Breast epithelium (tissue), 4 donors: ENCODE data around the gene OTOF. TPM values are rescaled to one million over a fixed set of nuclear protein-coding genes. Genes with fewer than 3 reads are reported as not detected.
"Not testable (repeated sequence)": the region's sequence is repeated elsewhere in the genome, so short reads cannot be mapped to it uniquely, and the experiment has no call there.

Source experiments
- DNase-seq, 2 donors: peaks; one replicate each; pipeline ENCODE4 v3.0.0-alpha.2; 2019; ENCODE audit warnings: low spot score in 2 of 2
- H3K27ac ChIP-seq, 2 donors: fragments of 200-600 bp; sonication (generic) in 1 of 2; one replicate each; pipeline ENCODE4 v1.5.1; 2016 to 2019; ENCODE audit warnings: mild to moderate bottlenecking in 1 of 2
- H3K27me3 ChIP-seq, 2 donors: fragments of 200-600 bp; sonication (generic) in 1 of 2; one replicate each; pipeline versions ENCODE4 v1.5.1 to v1.6.0; 2017 to 2019; ENCODE audit warnings: control low read depth in 1 of 2, mild to moderate bottlenecking in 1 of 2
- H3K36me3 ChIP-seq: fragments of 200-600 bp; one replicate; pipeline ENCODE4 v1.5.1; 2019
- H3K4me1 ChIP-seq, 2 donors: fragments of 200-600 bp; sonication (generic); one replicate each; pipeline ENCODE4 v1.5.1; 2016 to 2019; ENCODE audit warnings: control low read depth in 1 of 2
- H3K4me3 ChIP-seq, 3 donors: fragments of 200-600 bp; sonication (generic); 1 replicate in 2 of 3; 2 replicates in 1 of 3; pipeline ENCODE4 v1.5.1; 2016 to 2019; ENCODE audit warnings: mild to moderate bottlenecking in 3 of 3, moderate library complexity in 2 of 3
- H3K9me3 ChIP-seq, 2 donors: fragments of 200-600 bp; sonication (generic) in 1 of 2; one replicate each; pipeline ENCODE4 v1.5.1; 2016 to 2019; ENCODE audit warnings: control low read depth in 1 of 2
- CTCF ChIP-seq, 3 donors: fragments of 450-650 bp; IDR thresholded peaks; one replicate each; pipeline ENCODE4 v1.5.1; 2016 to 2017; ENCODE audit warnings: antibody characterized with exemption in 3 of 3, mild to moderate bottlenecking in 3 of 3, moderate library complexity in 3 of 3
- POLR2A ChIP-seq: fragments of 450-650 bp; IDR thresholded peaks from one replicate; pipeline ENCODE4 v1.6.1; 2016; ENCODE audit warnings: antibody characterized with exemption, mild to moderate bottlenecking, moderate library complexity
- POLR2AphosphoS5 ChIP-seq, 3 donors: sonication (generic); formaldehyde crosslinking; IDR thresholded peaks; one replicate each; pipeline ENCODE4 v1.6.1; 2017; ENCODE audit warnings: antibody characterized with exemption in 3 of 3
- intact Hi-C: fragments of 100-400 bp; cut with DNase I; formaldehyde crosslinking; loops from one replicate; pipeline ENCODE4 v1.15.1; 2023; ENCODE audit warnings: low total_unique reads
- total RNA-seq, 3 donors: library from RNA; depleted of rRNA; stranded (reverse); fragments of >200 nt; gene quantifications; one replicate each; pipeline ENCODE4 v1.1.0, GENCODE V29; 2016

Gene OTOF
- total RNA-seq, 3 donors from 2014 or later = 0.15 to 0.33 (median 0.32) TPM

- Histone ChIP-seq H3K4me1 (no peaks in the 10 kb centered on the region), H3K4me3 (no peak overlapping the region), H3K27me3 (no peaks in the 10 kb centered on the region), H3K9me3 (peaks cover 6 to 12% of the 10 kb centered on the region in 2 donors), H3K27ac (no peak overlapping the region), H3K36me3 (no peaks in the 10 kb centered on the region)
- no peak for DNase-seq
- intact Hi-C loops = no loop called here
- TF ChIP-seq POLR2AphosphoS5 (IDR thresholded peaks at IDR 0.05) (no peak), POLR2A (no peak), CTCF (IDR thresholded peaks at IDR 0.05) (no peak)
Measured at GRCh38 chr2:26470601-26471260, 7.2 kb downstream of the OTOF start.

- no peaks in the 10 kb centered on the region for H3K27me3 ChIP-seq
- peaks cover 6 to 12% of the 10 kb centered on the region in 2 donors for H3K9me3 ChIP-seq
- intact Hi-C loops = no loop called here
- TF ChIP-seq CTCF (IDR thresholded peaks at IDR 0.05) (no peak), POLR2A (no peak), POLR2AphosphoS5 (IDR thresholded peaks at IDR 0.05) (no peak)
- no peak for DNase-seq
- H3K27ac ChIP-seq = no peak overlapping the region
- H3K36me3 ChIP-seq = no peaks in the 10 kb centered on the region
- no peak overlapping the region for H3K4me3 ChIP-seq
- no peaks in the 10 kb centered on the region for H3K4me1 ChIP-seq
Measured at GRCh38 chr2:26469955-26470354, 8.0 kb downstream of the OTOF start.

DNA sequence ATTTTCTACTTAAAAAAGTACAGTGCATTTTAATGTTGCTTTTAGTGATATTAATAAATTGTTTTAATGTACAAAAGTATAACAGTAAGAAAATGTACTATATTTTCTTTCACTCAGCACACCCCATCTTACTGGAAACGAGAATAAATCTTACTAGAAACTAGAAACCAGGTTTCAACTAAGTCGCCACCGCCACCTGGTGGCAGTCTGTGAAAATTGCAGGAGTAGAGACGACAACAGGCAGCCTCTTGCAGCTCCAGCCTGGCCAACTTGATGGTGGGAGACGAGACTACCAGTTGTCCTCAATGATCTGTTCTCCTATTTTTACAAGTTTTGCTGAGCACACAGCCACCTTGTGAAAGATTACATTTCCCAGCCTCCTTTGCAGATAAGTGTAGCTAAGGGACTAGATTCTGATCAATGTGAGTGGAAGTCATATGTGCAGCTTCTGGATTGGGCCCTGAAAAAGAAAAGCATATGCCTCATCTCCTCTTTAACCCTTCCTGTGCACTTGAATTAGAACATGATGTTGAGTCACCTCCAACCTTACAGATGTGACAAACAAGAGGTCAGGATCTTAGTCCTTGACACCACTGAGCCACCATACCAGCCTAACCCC lies 8.7 kb downstream of the OTOF start:
- no peak for DNase-seq
- H3K4me1 ChIP-seq = no peaks in the 10 kb centered on the region
- no peak overlapping the region for H3K27ac ChIP-seq
- no peaks in the 10 kb centered on the region for H3K27me3 ChIP-seq
- no peak overlapping the region for H3K4me3 ChIP-seq
- intact Hi-C loops = no loop called here
- peaks cover 6 to 12% of the 10 kb centered on the region in 2 donors for H3K9me3 ChIP-seq
- TF ChIP-seq POLR2A (no peak), CTCF (IDR thresholded peaks at IDR 0.05) (peak; percentile 16 to 28 (median 26)), POLR2AphosphoS5 (IDR thresholded peaks at IDR 0.05) (no peak)
- no peaks in the 10 kb centered on the region for H3K36me3 ChIP-seq

DNA sequence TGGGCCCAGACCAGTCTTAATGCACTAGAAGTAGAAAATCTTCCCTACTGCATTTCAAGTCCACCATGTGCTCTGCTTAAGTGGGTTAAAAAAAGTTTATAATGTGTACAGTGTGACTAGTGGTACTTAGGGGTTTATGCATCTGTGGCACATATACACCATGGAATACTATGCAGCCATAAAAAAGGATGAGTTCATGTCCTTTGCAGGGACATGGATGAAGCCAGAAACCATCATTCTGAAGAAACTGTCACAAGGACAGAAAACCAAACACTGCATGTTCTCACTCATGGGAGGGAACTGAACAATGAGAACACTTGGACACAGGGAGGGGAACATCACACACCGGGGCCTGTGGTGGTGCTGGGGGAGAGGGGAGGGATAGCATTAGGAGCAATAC lies 9.4 kb downstream of the OTOF start:
- H3K36me3 ChIP-seq, DNase-seq, H3K4me1 ChIP-seq, H3K27me3 ChIP-seq, H3K4me3 ChIP-seq, intact Hi-C loops, H3K27ac ChIP-seq: not testable (repeated sequence)
- peaks cover 6 to 12% of the 10 kb centered on the region in 2 donors for H3K9me3 ChIP-seq

GRCh38 chr2:26466662-26467310 lies 11.1 kb downstream of the OTOF start:
- H3K4me1 ChIP-seq = no peaks in the 10 kb centered on the region
- intact Hi-C loops = no loop called here
- no peak for TF ChIP-seq POLR2AphosphoS5 (IDR thresholded peaks at IDR 0.05)
- H3K36me3 ChIP-seq = no peaks in the 10 kb centered on the region
- H3K9me3 ChIP-seq = peaks cover 6 to 12% of the 10 kb centered on the region in 2 donors
- DNase-seq = no peak
- no peaks in the 10 kb centered on the region for H3K27me3 ChIP-seq
- H3K4me3 ChIP-seq = no peak overlapping the region
- no peak overlapping the region for H3K27ac ChIP-seq

GRCh38 chr2:26465981-26466471 lies 11.9 kb downstream of the OTOF start:
- no peaks in the 10 kb centered on the region for H3K27me3 ChIP-seq
- no peaks in the 10 kb centered on the region for H3K4me1 ChIP-seq
- H3K4me3 ChIP-seq = no peak overlapping the region
- H3K27ac ChIP-seq = no peak overlapping the region
- H3K9me3 ChIP-seq = peaks cover 6 to 12% of the 10 kb centered on the region in 2 donors
- DNase-seq = no peak
- intact Hi-C loops = no loop called here
- H3K36me3 ChIP-seq = no peaks in the 10 kb centered on the region
- TF ChIP-seq POLR2AphosphoS5 (IDR thresholded peaks at IDR 0.05) (no peak), POLR2A (no peak), CTCF (IDR thresholded peaks at IDR 0.05) (no peak)
